Epithelial cell of esophagus (primary cell): ENCODE data around the gene CYP4B1.

Experiments used
- DNase-seq: peaks from one replicate; pipeline ENCODE4 v3.0.0; 2010; ENCODE audit warnings: low read depth
- H3K4me3 ChIP-seq: 2 replicates; pipeline ENCODE4 v1.5.1; 2011; ENCODE audit warnings: mild to moderate bottlenecking, low read length, control low read depth
- CTCF ChIP-seq: IDR thresholded peaks from 2 replicates; pipeline ENCODE4 v1.5.1; 2011; ENCODE audit warnings: low read depth, mild to moderate bottlenecking, low read length, control low read depth, inconsistent platforms; ENCODE audit not compliant: insufficient read depth; ENCODE audit errors: missing control alignments

Gene CYP4B1

GRCh38 chr1:46815133-46815532, 16.3 kb downstream of the CYP4B1 start:
- TF ChIP-seq CTCF = no peak
- H3K4me3 ChIP-seq = no peak overlapping the region
- DNase-seq = no peak

- DNase-seq = no peak
- TF ChIP-seq CTCF = no peak
Measured at GRCh38 chr1:46816930-46817329, 18.1 kb downstream of the CYP4B1 start.

GRCh38 chr1:46817814-46818213, 19.0 kb downstream of the CYP4B1 start:
- no peak overlapping the region for H3K4me3 ChIP-seq
- no peak for TF ChIP-seq CTCF
- DNase-seq = no peak

More at GRCh38 chr1:46816930-46817329, 18.1 kb downstream of the CYP4B1 start:
- H3K4me3 ChIP-seq = no peak overlapping the region

- no peak for DNase-seq
- no peak for TF ChIP-seq CTCF
Measured at GRCh38 chr1:46818591-46818990, 19.7 kb downstream of the CYP4B1 start.

GRCh38 chr1:46819335-46819734, 20.5 kb downstream of the CYP4B1 start:
- DNase-seq = no peak
- no peak overlapping the region for H3K4me3 ChIP-seq
- no peak for TF ChIP-seq CTCF

More at GRCh38 chr1:46818591-46818990, 19.7 kb downstream of the CYP4B1 start:
- no peak overlapping the region for H3K4me3 ChIP-seq

GRCh38 chr1:46820076-46820475, 21.2 kb downstream of the CYP4B1 start:
- DNase-seq = no peak
- TF ChIP-seq CTCF = no peak

GRCh38 chr1:46820560-46821060, 21.8 kb downstream of the CYP4B1 start:
- no peak for DNase-seq
- no peak overlapping the region for H3K4me3 ChIP-seq
- TF ChIP-seq CTCF = no peak

More at GRCh38 chr1:46820076-46820475, 21.2 kb downstream of the CYP4B1 start:
- no peak overlapping the region for H3K4me3 ChIP-seq
